A673 (cell line): ENCODE results near the gene OXCT2. TPM values are rescaled to one million over a fixed set of nuclear protein-coding genes. Genes with fewer than 3 reads are reported as not detected.
"Not testable (repeated sequence)": the region's sequence is repeated elsewhere in the genome, so short reads cannot be mapped to it uniquely, and the experiment has no call there.

Experiments used
- Bru-seq: library from RNA; stranded (reverse); fragments of 400-500 nt; gene quantifications from one replicate; lab custom pipeline; 2021; lab: Mats Ljungman, UMichigan
- BruChase-seq, 2 experiments: library from RNA; stranded (reverse); fragments of 400-500 nt; gene quantifications; one replicate each; lab custom pipeline; 2021; lab: Mats Ljungman, UMichigan
- BruUV-seq: library from RNA; stranded (reverse); fragments of 400-500 nt; replicated peaks from 2 replicates; lab custom pipeline; 2021; lab: Mats Ljungman, UMichigan
- CTCF ChIA-PET: fragments of 300-600 bp; sonication (Branson Sonifier 250); formaldehyde crosslinking; loops from one replicate; lab custom pipeline; 2022; ENCODE audit warnings: antibody characterized with exemption; lab: Charles Lee
- POLR2A ChIA-PET: fragments of 300-600 bp; sonication (Branson Sonifier 250); formaldehyde crosslinking; loops from one replicate; lab custom pipeline; 2022; ENCODE audit warnings: antibody characterized with exemption; ENCODE audit not compliant: low non-redundant PET; lab: Charles Lee
- DNase-seq: peaks from one replicate; pipeline ENCODE4 v3.0.0-alpha.2; 2015; ENCODE audit warnings: low spot score
- H3K27ac ChIP-seq: fragments of 200-600 bp; sonication (generic); 2 replicates; pipeline ENCODE4 v1.5.1; 2016; ENCODE audit warnings: mixed run types, low read depth, mild to moderate bottlenecking, mixed read lengths, antibody characterized with exemption, low read length; ENCODE audit not compliant: poor library complexity, severe bottlenecking
- H3K27me3 ChIP-seq: fragments of 200-600 bp; sonication (generic); replicated peaks from 2 replicates; pipeline ENCODE4 v1.6.1; 2017; ENCODE audit warnings: mixed run types, low read depth, mild to moderate bottlenecking, mixed read lengths, antibody characterized with exemption, low read length; ENCODE audit not compliant: insufficient read depth, poor library complexity
- H3K36me3 ChIP-seq: fragments of 200-600 bp; sonication (generic); 2 replicates; pipeline ENCODE4 v1.6.1; 2016; ENCODE audit warnings: mixed run types, mild to moderate bottlenecking, mixed read lengths, antibody characterized with exemption, low read length; ENCODE audit not compliant: insufficient read depth, poor library complexity, severe bottlenecking
- H3K4me1 ChIP-seq: fragments of 200-600 bp; sonication (generic); 2 replicates; pipeline ENCODE4 v1.6.1; 2017; ENCODE audit warnings: mixed run types, mild to moderate bottlenecking, mixed read lengths, antibody characterized with exemption, low read length; ENCODE audit not compliant: insufficient read depth, poor library complexity, severe bottlenecking
- H3K4me3 ChIP-seq: fragments of 200-600 bp; sonication (generic); 2 replicates; pipeline ENCODE4 v1.5.1; 2016; ENCODE audit warnings: low read depth, mixed run types, mild to moderate bottlenecking, mixed read lengths, low read length; ENCODE audit not compliant: poor library complexity, severe bottlenecking
- H3K9me3 ChIP-seq: fragments of 200-600 bp; sonication (generic); 2 replicates; pipeline ENCODE4 v1.6.1; 2016; ENCODE audit warnings: mixed run types, low read depth, mild to moderate bottlenecking, mixed read lengths, antibody characterized with exemption, low read length; ENCODE audit not compliant: poor library complexity, severe bottlenecking
- EZH2 ChIP-seq: fragments of 200-600 bp; sonication (generic); IDR thresholded peaks from 2 replicates; pipeline ENCODE4 v1.6.1; 2017; ENCODE audit warnings: borderline replicate concordance, low read depth, mild to moderate bottlenecking, mixed read lengths, antibody characterized with exemption, low read length; ENCODE audit not compliant: poor library complexity, severe bottlenecking
- intact Hi-C: fragments of 100-400 bp; cut with micrococcal nuclease; formaldehyde crosslinking; loops from one replicate; pipeline ENCODE4 v1.10.0; 2022; ENCODE audit not compliant: unreplicated experiment
- long read RNA-seq: library from polyadenylated mRNA; stranded (forward); transcript quantifications from one replicate; pipeline ENCODE4 v2.0.0, GENCODE V29; 2022
- total RNA-seq: library from RNA; stranded (reverse); gene quantifications from 2 replicates; pipeline ENCODE4 v1.2.3, GENCODE V29; 2021
- TF ChIP-seq, protein P1 (sequence below): fragments of 300-800, 200-600 bp; sonication (generic); conservative IDR thresholded peaks from 2 replicates; pipeline ENCODE4 v1.5.1; 2017; ENCODE audit warnings: low read depth, mild to moderate bottlenecking, antibody characterized with exemption, low read length, moderate library complexity, mixed read lengths

The OXCT2 gene
- total RNA-seq (0.20 TPM in 1 of 2 replicates, not detected in the other), Bru-seq, nascent RNA (not detected), BruChase-seq, experiment 1, labeled RNA remaining after a 2-hour chase (not detected), BruChase-seq, experiment 2, labeled RNA remaining after a 6-hour chase (not detected)
- long read RNA-seq: 0 reads

DNA sequence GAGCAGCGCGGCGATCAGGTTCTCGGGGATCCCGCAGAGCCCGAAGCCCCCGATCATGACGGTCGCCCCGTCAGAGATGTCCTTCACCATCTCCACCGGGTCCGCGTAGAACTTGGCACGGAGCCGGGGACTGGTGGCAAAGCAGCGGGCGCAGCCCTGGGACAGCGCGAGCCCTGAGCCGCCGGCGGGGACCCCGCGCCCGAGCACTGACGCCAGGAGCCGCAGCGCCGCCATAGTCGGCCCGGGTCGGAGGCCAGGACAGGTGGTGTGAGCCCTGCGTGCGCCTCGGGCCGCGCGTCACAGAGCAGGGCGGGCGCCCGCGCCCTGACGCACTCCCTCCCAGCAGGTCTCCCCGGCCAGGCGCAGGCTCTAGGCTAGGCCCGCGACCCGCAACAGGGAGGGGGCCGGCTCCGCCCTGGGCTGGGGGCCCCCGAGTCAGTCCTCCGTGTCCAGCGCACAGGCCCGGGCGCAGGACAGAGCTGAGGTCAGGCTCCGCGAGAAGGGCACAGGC lies at the start of gene OXCT2:
Gene OXCT2 (minus strand): TSS at position 327 of the 511 bp plus-strand sequence. CDS start 93 bp downstream, at position 234.
- BruUV-seq, intact Hi-C loops, CTCF ChIA-PET, H3K4me3 ChIP-seq, H3K36me3 ChIP-seq, H3K27ac ChIP-seq, H3K9me3 ChIP-seq, POLR2A ChIA-PET, H3K4me1 ChIP-seq, H3K27me3 ChIP-seq, DNase-seq: not testable (repeated sequence)

DNA sequence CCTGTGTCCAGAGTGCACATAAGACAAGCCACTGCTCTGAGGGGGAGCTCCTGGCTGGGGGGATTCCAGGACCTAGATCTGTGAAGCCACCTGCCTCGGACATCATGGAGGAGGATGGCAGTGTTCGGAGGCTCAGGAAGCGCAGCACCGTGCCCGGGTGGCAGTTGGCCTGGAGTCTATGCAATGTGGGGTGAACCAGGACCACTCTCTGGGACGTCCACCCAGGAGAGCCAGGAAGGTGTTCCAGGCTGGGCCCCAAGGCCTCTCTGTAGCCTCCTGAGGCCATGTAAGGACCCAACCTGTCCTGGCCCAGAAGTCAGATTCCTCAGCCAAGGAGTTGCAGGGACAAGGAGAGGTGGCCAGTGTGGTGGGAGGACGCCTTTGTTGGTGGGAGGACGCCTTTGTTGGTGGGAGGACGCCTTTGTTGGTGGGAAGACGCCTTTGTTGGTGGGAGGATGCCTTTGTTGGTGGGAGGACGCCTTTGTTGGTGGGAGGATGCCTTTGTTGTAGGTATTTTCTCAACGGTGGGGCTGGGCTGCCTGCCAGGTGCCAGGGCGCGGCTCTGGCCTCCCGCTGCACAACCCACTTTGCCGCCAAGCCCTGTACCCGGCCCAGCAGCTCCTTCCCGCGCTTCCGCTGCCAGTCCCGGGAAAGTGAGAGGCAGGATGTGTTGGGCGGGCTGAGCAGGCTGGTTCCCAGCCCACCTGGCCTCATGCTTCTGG lies 48.1 kb upstream of the OXCT2 start:
- Histone ChIP-seq H3K4me1 (no peaks in the 10 kb centered on the region), H3K27me3 (no peaks in the 10 kb centered on the region), H3K9me3 (no peaks in the 10 kb centered on the region), H3K27ac (no peak overlapping the region), H3K36me3 (no peaks in the 10 kb centered on the region), H3K4me3 (no peak overlapping the region)
- TF ChIP-seq, protein P1, sequence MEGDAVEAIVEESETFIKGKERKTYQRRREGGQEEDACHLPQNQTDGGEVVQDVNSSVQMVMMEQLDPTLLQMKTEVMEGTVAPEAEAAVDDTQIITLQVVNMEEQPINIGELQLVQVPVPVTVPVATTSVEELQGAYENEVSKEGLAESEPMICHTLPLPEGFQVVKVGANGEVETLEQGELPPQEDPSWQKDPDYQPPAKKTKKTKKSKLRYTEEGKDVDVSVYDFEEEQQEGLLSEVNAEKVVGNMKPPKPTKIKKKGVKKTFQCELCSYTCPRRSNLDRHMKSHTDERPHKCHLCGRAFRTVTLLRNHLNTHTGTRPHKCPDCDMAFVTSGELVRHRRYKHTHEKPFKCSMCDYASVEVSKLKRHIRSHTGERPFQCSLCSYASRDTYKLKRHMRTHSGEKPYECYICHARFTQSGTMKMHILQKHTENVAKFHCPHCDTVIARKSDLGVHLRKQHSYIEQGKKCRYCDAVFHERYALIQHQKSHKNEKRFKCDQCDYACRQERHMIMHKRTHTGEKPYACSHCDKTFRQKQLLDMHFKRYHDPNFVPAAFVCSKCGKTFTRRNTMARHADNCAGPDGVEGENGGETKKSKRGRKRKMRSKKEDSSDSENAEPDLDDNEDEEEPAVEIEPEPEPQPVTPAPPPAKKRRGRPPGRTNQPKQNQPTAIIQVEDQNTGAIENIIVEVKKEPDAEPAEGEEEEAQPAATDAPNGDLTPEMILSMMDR: no peak
- no peak for TF ChIP-seq EZH2
- DNase-seq: no peak
- intact Hi-C loops: no loop called here
- CTCF ChIA-PET: no interaction called here
- POLR2A ChIA-PET: no interaction called here
- BruUV-seq: no TSS peak

DNA sequence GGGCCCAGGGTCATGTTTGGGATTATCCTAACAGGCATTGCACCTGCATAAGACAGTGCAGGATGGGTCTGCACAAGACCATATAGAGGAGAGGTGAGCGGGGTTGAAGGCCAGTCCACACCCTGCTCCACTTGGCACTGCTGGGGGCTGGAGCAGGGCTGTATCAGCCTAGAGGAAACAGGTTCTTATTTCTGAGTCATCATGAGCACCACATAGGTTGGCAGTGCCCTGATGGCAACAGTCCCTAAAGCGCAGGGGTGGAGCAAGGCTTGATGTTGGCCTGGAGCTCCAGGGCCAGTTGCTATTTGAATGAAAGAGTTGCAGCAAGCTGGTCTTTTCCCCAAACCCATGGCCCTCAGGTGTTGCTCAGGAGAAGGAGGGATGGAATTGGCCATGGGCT lies 47.3 kb upstream of the OXCT2 start:
- intact Hi-C loops: no loop called here
- POLR2A ChIA-PET: no interaction called here
- H3K27me3 ChIP-seq: no peaks in the 10 kb centered on the region
- no TSS peak for BruUV-seq
- DNase-seq: no peak
- no peaks in the 10 kb centered on the region for H3K9me3 ChIP-seq
- no peak overlapping the region for H3K27ac ChIP-seq
- CTCF ChIA-PET: interaction anchor here (0.8 kb wide), 1 partner anchor 156 kb away, joined by 3 read pairs; no protein-coding TSS in a partner anchor
- no peaks in the 10 kb centered on the region for H3K36me3 ChIP-seq
- TF ChIP-seq, protein P1: no peak
- TF ChIP-seq EZH2: no peak
- H3K4me3 ChIP-seq: no peak overlapping the region
- no peaks in the 10 kb centered on the region for H3K4me1 ChIP-seq

DNA sequence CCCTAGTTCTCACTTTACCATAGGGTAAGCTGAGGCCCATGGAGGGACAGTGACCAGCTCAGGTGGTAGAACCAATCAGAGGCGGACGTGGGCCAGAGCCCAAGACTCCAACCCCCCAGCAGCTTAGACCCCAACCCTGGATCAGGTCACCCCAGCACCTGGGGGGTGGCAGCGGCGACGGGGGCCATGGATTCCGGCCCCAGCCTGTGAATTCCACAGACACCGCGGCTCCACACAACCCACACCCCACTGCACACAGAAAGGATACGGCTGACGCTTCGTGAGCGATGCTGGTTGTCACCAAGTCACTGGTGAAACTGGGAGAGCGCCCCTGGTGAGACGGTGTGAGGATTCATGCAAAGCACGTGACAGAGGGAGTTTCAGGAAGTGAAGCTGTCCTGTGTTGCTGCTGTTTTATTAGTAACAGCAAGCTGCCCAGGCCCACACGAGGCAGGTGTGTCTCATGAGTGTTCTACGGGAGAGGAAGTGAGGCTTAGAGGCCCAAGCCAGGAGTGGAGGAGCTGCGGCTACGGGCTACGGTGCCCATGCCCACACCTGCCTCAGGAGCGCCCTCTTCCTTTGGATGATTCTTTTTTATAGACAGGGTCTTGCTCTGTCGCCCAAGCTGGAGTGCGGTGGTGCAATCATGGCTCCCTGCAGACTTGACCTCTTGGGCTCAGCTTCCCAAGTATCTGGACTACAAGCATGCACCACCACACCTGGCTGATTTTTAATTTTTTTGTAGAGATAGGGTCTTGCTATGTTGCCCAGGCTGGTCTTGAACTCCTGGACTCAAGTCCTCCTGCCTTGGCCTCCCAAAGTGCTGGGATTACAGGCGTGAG lies 46.2 kb upstream of the OXCT2 start:
- intact Hi-C loops: loop anchor here (2.0 kb wide), 1 partner anchor 215 kb away; no protein-coding TSS in a partner anchor
- peak; percentile 39 for DNase-seq
- BruUV-seq, H3K36me3 ChIP-seq, H3K4me3 ChIP-seq, POLR2A ChIA-PET, H3K4me1 ChIP-seq, H3K27me3 ChIP-seq, H3K9me3 ChIP-seq, H3K27ac ChIP-seq: not testable (repeated sequence)
- CTCF ChIA-PET: interaction anchor here (0.6 to 0.8 kb wide), 3 partner anchors 14 to 215 kb away, joined by 4 to 7 read pairs (median 6); no protein-coding TSS in a partner anchor
